NB4 (cell line): ENCODE measurements around the gene RERE.

Experiments used
- MYC ChIP-seq: IDR thresholded peaks from 2 replicates; pipeline ENCODE4 v1.6.1; 2011; ENCODE audit warnings: low read depth, low read length
- POLR2A ChIP-seq: IDR thresholded peaks from 2 replicates; pipeline ENCODE4 v1.6.1; 2011; ENCODE audit warnings: mild to moderate bottlenecking; ENCODE audit not compliant: insufficient read length; ENCODE audit errors: extremely low read depth
- TF ChIP-seq, protein P1 (sequence below): IDR thresholded peaks from one replicate; pipeline ENCODE4 v1.5.1; 2012; ENCODE audit warnings: low read depth, low read length
- TF ChIP-seq, protein P2 (sequence below): IDR thresholded peaks from 2 replicates; pipeline ENCODE4 v1.6.1; 2011; ENCODE audit warnings: low read depth, low read length

DNA sequence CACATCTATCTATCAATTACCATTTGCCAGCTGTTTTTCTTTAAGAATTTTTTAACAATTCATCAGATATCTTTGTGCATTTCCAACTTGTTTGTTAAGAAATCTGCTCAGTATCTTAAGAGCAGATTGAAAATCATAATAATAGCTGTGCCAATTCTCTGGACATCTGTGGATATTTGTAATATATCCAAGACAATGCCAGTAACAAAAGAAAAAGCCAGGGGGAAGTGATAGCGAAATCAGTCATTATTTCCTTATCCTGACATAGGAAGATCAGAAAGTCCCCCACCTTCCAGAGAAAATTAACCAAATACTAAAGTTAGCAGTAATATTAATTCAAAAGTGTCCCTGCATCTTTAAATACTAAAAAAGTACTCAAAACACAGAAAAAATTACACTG, 217.1 kb downstream of the RERE start:
- TF ChIP-seq, protein P1, sequence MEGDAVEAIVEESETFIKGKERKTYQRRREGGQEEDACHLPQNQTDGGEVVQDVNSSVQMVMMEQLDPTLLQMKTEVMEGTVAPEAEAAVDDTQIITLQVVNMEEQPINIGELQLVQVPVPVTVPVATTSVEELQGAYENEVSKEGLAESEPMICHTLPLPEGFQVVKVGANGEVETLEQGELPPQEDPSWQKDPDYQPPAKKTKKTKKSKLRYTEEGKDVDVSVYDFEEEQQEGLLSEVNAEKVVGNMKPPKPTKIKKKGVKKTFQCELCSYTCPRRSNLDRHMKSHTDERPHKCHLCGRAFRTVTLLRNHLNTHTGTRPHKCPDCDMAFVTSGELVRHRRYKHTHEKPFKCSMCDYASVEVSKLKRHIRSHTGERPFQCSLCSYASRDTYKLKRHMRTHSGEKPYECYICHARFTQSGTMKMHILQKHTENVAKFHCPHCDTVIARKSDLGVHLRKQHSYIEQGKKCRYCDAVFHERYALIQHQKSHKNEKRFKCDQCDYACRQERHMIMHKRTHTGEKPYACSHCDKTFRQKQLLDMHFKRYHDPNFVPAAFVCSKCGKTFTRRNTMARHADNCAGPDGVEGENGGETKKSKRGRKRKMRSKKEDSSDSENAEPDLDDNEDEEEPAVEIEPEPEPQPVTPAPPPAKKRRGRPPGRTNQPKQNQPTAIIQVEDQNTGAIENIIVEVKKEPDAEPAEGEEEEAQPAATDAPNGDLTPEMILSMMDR = no peak
- TF ChIP-seq MYC (no peak), POLR2A (no peak)
- TF ChIP-seq, protein P2, sequence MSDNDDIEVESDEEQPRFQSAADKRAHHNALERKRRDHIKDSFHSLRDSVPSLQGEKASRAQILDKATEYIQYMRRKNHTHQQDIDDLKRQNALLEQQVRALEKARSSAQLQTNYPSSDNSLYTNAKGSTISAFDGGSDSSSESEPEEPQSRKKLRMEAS = no peak
